ENCODE data around the gene CRPPA.

DNA sequence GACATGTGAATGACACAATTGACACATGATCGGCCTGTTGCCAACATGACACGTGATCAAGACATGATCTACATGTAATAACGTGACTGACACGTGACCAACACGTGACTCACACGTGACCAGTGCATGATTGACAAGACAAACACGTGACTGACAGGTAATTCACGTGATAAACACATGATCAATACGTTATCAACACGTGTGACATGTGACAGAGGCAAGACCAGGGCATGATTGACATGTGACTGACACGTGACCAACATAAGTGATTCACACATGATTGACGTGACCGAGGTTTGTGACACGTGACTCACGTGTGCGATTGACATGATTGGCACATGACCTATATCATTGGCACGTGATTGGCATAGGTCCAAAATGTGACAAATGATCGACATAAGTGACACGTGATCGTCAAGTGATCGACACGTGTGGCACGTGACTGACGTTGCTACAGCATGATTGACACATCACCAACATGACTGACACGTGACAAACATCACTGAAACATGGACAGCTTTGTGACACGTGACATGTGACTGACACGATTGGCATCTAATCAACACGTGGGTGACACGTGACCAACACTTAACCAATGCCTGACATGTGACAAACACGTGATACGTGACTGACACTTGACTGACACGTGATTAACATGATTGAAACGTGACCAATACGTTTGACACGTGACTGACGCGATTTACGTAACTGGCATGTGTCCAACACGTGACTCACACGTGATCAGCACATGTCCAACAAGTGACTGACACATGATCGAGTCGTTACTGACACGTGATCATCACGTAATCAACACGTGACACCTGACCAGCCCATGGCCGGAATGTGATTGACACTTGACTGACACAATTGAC is 23.0 kb downstream of the CRPPA start:
- TF ChIP-seq, protein P1, sequence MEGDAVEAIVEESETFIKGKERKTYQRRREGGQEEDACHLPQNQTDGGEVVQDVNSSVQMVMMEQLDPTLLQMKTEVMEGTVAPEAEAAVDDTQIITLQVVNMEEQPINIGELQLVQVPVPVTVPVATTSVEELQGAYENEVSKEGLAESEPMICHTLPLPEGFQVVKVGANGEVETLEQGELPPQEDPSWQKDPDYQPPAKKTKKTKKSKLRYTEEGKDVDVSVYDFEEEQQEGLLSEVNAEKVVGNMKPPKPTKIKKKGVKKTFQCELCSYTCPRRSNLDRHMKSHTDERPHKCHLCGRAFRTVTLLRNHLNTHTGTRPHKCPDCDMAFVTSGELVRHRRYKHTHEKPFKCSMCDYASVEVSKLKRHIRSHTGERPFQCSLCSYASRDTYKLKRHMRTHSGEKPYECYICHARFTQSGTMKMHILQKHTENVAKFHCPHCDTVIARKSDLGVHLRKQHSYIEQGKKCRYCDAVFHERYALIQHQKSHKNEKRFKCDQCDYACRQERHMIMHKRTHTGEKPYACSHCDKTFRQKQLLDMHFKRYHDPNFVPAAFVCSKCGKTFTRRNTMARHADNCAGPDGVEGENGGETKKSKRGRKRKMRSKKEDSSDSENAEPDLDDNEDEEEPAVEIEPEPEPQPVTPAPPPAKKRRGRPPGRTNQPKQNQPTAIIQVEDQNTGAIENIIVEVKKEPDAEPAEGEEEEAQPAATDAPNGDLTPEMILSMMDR (IDR thresholded peaks at IDR 0.05; ENCODE audit: low read depth, low read length): no peak
- no peak for TF ChIP-seq POLR2A (IDR thresholded peaks at IDR 0.05; ENCODE audit: extremely low read depth, insufficient read length)
